ENCODE measurements around the gene DTNBP1.

Gene DTNBP1, protein sequence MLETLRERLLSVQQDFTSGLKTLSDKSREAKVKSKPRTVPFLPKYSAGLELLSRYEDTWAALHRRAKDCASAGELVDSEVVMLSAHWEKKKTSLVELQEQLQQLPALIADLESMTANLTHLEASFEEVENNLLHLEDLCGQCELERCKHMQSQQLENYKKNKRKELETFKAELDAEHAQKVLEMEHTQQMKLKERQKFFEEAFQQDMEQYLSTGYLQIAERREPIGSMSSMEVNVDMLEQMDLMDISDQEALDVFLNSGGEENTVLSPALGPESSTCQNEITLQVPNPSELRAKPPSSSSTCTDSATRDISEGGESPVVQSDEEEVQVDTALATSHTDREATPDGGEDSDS

DNA sequence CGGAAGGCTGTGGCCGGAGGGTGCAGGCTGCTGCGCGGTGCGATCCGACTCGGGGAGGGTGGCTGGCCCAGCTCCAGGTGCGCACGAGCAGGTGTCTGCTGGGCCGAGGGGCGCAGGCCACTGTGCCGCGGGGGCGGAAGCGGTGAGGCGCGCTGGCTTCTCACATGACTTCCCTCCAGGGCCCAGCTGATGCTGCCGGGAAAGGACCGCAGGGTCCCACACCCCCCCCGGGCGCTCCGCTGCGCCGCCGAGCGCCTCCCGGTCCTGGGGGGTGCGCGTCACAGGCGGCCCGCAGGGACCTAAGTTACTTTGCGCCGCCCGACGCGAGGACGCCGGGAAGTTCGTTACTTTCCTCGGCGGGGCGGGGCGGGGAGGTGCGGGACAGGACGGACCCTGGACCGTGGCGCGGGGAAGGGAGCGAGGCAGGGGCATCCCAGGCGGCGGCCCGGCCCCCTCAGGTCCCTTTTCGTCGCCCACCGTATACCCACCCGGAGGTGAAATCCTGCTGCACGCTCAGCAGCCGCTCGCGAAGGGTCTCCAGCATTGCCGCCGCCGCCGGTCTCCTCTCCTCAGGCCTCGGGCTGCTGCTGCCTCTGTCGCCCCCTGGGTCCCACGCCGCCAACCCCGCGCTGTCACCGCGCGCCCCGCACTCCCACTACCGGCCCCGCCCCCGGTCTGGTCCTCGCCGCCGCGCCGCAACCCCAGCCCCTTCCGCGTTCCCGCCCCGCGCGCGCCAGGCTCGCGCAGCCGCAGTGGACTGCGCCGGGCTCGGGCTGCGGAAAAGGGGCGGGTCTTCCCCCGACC is at the start of gene DTNBP1:
DTNBP1 (minus strand) TSS at position 703 of the 804 bp plus-strand sequence; CDS start at position 544, 159 bp downstream.
- Mint-ChIP-seq H3K36me3 (peaks cover 12% of the 10 kb centered on the region), H3K27ac (peak within 1 kb of the TSS; percentile 26), H3K4me1 (peaks cover 30% of the 10 kb centered on the region), H3K4me3 (peak within 1 kb of the TSS; percentile 54), H3K9me3 (peaks cover 3% of the 10 kb centered on the region)
- ATAC-seq (peak; percentile 86), DNase-seq (ENCODE audit: low spot score in 2 of 2) (peak; percentile 82 to 92)

- Mint-ChIP-seq H3K4me3 (no peak overlapping the region), H3K27ac (peak overlapping the region; percentile 3), H3K4me1 (peaks cover 11% of the 10 kb centered on the region), H3K36me3 (peaks cover 2% of the 10 kb centered on the region), H3K9me3 (no peaks in the 10 kb centered on the region)
- DNase-seq (ENCODE audit: low spot score in 2 of 2) (no peak), ATAC-seq (no peak)
Measured at GRCh38 chr6:15709651-15710269, 46.9 kb upstream of the DTNBP1 start.

GRCh38 chr6:15708231-15708630 is 45.4 kb upstream of the DTNBP1 start:
- H3K27ac Mint-ChIP-seq, result no peak overlapping the region
- H3K4me1 Mint-ChIP-seq, result no peaks in the 10 kb centered on the region
- H3K36me3 Mint-ChIP-seq, result no peaks in the 10 kb centered on the region
- ATAC-seq, result no peak
- no peaks in the 10 kb centered on the region for H3K9me3 Mint-ChIP-seq
- no peak overlapping the region for H3K4me3 Mint-ChIP-seq
- DNase-seq (ENCODE audit: low spot score in 2 of 2), result no peak

GRCh38 chr6:15705981-15706380 is 43.2 kb upstream of the DTNBP1 start:
- Mint-ChIP-seq H3K27ac (no peak overlapping the region), H3K4me1 (no peaks in the 10 kb centered on the region), H3K4me3 (no peak overlapping the region), H3K9me3 (no peaks in the 10 kb centered on the region), H3K36me3 (no peaks in the 10 kb centered on the region)
- DNase-seq (ENCODE audit: low spot score in 2 of 2) (no peak), ATAC-seq (no peak)

- no peak for ATAC-seq
- Mint-ChIP-seq H3K9me3 (no peaks in the 10 kb centered on the region), H3K4me3 (no peak overlapping the region), H3K27ac (no peak overlapping the region), H3K4me1 (no peaks in the 10 kb centered on the region), H3K36me3 (no peaks in the 10 kb centered on the region)
- no peak for DNase-seq (ENCODE audit: low spot score in 2 of 2)
Measured at GRCh38 chr6:15698471-15698870, 35.6 kb upstream of the DTNBP1 start.

DNA sequence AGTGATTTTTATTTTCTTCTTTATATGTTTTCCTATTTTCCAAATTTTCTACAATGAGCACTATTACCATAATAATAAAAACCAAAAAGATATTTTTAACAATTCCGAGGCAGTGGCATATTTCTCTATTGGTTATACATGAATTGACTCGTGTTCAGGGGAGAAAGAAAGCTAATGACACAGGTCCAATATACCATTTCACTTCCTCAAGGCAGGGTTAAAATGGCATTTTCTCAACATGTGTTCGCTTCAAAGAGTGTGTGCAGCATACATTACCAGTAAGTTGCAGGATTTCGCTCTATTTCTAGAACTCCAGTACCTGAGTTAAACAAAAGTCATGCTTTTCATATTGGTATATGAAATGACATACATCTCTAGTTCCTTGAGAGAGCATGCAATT is 35.1 kb upstream of the DTNBP1 start:
- Mint-ChIP-seq H3K4me1 (no peaks in the 10 kb centered on the region), H3K9me3 (no peaks in the 10 kb centered on the region), H3K4me3 (no peak overlapping the region), H3K27ac (no peak overlapping the region), H3K36me3 (no peaks in the 10 kb centered on the region)
- no peak for ATAC-seq
- DNase-seq (ENCODE audit: low spot score in 2 of 2), result no peak

DNA sequence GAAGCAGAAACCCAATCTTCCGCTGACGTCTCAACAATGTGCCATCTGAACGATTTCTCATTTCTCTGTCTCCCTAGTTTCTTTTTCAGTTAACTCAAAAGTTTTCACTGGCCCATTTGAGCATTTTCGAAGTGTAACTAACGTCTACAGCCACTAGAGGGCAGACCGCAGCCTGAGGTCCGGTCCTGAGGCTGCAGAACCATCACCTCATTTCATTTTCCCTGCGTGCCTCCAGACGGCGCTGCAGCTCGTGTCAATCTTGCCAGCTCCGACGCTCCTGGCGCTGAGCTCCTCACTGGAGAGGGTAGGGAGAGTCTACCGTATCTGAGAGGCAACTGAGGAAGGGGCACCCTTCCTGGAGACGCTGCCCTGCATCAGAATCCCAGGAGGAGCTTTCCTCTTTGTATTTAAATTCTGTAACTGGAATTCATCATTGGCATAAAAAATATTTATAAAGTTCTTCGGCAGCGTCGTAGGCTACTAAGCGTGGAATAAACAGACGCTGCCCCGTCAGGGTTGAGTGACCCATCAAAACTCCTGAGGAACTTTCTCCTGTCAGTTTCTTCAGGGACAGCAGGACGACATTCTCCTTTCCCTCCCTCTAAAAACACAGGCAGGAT is 28.5 kb upstream of the DTNBP1 start:
- Mint-ChIP-seq H3K36me3 (no peaks in the 10 kb centered on the region), H3K9me3 (no peaks in the 10 kb centered on the region), H3K4me1 (no peaks in the 10 kb centered on the region), H3K27ac (no peak overlapping the region), H3K4me3 (peak overlapping the region; percentile 4)
- peak; percentile 68 to 78 for DNase-seq (ENCODE audit: low spot score in 2 of 2)
- peak; percentile 98 for ATAC-seq

GRCh38 chr6:15690510-15690909 is 27.7 kb upstream of the DTNBP1 start:
- H3K27ac Mint-ChIP-seq, result no peak overlapping the region
- no peak overlapping the region for H3K4me3 Mint-ChIP-seq
- no peaks in the 10 kb centered on the region for H3K9me3 Mint-ChIP-seq
- DNase-seq (ENCODE audit: low spot score in 2 of 2) (no peak), ATAC-seq (no peak)
- H3K36me3 Mint-ChIP-seq, result no peaks in the 10 kb centered on the region
- no peaks in the 10 kb centered on the region for H3K4me1 Mint-ChIP-seq

GRCh38 chr6:15689586-15690482 is 27.0 kb upstream of the DTNBP1 start:
- Mint-ChIP-seq H3K27ac (no peak overlapping the region), H3K9me3 (no peaks in the 10 kb centered on the region), H3K36me3 (no peaks in the 10 kb centered on the region), H3K4me1 (no peaks in the 10 kb centered on the region), H3K4me3 (no peak overlapping the region)
- no peak for ATAC-seq
- no peak for DNase-seq (ENCODE audit: low spot score in 2 of 2)

DNA sequence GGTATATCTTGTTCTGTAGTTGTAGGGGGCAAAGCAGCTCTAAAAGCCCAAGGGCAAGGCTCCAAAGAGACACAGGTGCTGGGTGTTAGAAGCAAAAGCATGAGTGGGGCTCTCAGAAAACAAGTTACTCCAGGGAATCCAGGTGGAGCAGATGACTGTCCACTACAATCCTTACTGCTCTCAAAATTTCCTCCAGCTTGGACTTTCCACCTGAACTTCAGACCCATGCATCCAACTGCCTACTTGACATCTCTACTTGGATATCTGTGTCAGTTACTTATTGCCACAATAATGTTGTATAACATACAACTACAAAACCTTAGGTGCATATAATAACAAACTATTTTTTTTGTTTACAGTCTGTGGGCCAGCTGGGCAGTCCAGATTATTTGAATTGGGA is 22.8 kb upstream of the DTNBP1 start:
- H3K27ac Mint-ChIP-seq, result no peak overlapping the region
- no peak for ATAC-seq
- DNase-seq (ENCODE audit: low spot score in 2 of 2), result no peak
- no peaks in the 10 kb centered on the region for H3K36me3 Mint-ChIP-seq
- H3K4me3 Mint-ChIP-seq, result no peak overlapping the region
- no peaks in the 10 kb centered on the region for H3K4me1 Mint-ChIP-seq
- H3K9me3 Mint-ChIP-seq, result no peaks in the 10 kb centered on the region

GRCh38 chr6:15682965-15683822 is 20.4 kb upstream of the DTNBP1 start:
- Mint-ChIP-seq H3K4me1 (no peaks in the 10 kb centered on the region), H3K36me3 (no peaks in the 10 kb centered on the region), H3K27ac (no peak overlapping the region), H3K9me3 (no peaks in the 10 kb centered on the region), H3K4me3 (no peak overlapping the region)
- DNase-seq (ENCODE audit: low spot score in 2 of 2), result no peak
- no peak for ATAC-seq

DNA sequence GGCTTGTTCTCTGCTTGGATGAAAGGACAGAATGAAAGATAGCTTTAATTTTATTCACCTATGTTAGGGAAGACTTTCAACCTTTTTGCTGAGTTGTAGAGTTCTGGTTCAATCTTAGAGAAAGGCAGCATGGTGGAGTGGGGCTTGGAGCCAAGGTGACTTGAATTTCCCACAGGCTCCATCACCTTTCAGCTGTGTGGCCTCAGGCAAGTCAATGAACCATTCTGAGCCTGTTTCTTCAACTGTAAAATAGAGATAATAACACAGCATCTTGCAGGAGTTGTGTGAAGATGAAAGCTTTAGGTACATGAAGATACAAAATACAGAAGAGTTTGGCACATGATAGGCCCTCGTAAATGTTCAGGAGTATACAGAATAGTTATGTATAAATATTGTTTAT is 19.1 kb upstream of the DTNBP1 start:
- no peaks in the 10 kb centered on the region for H3K9me3 Mint-ChIP-seq
- no peak overlapping the region for H3K27ac Mint-ChIP-seq
- DNase-seq (ENCODE audit: low spot score in 2 of 2) (no peak), ATAC-seq (no peak)
- no peaks in the 10 kb centered on the region for H3K4me1 Mint-ChIP-seq
- H3K36me3 Mint-ChIP-seq, result no peaks in the 10 kb centered on the region
- no peak overlapping the region for H3K4me3 Mint-ChIP-seq

GRCh38 chr6:15678514-15678913 is 15.7 kb upstream of the DTNBP1 start:
- no peak overlapping the region for H3K4me3 Mint-ChIP-seq
- no peak for ATAC-seq

GRCh38 chr6:15677822-15678221 is 15.0 kb upstream of the DTNBP1 start:
- ATAC-seq, result no peak
- Mint-ChIP-seq H3K9me3 (no peaks in the 10 kb centered on the region), H3K27ac (no peak overlapping the region), H3K4me3 (no peak overlapping the region), H3K36me3 (no peaks in the 10 kb centered on the region), H3K4me1 (no peaks in the 10 kb centered on the region)
- DNase-seq (ENCODE audit: low spot score in 2 of 2), result no peak

More at GRCh38 chr6:15678514-15678913, 15.7 kb upstream of the DTNBP1 start:
- Mint-ChIP-seq H3K36me3 (no peaks in the 10 kb centered on the region), H3K27ac (no peak overlapping the region), H3K9me3 (no peaks in the 10 kb centered on the region), H3K4me1 (no peaks in the 10 kb centered on the region)
- DNase-seq (ENCODE audit: low spot score in 2 of 2), result no peak
